Loucy (cell line): Measurements from ENCODE around the gene VAV1.
"Not testable (repeated sequence)": the region's sequence is repeated elsewhere in the genome, so short reads cannot be mapped to it uniquely, and the experiment has no call there.

Source experiments
- H2AFZ ChIP-seq: fragments of 200-600 bp; sonication (generic); 2 replicates; pipeline ENCODE4 v1.6.0; 2016; ENCODE audit warnings: antibody characterized with exemption, mild to moderate bottlenecking, low read length, moderate library complexity
- H3F3A ChIP-seq: fragments of 200-600 bp; 2 replicates; pipeline ENCODE4 v1.6.0; 2016; ENCODE audit warnings: antibody characterized with exemption, low read depth, mild to moderate bottlenecking
- H3K27me3 ChIP-seq: fragments of 200-600 bp; sonication (generic); 2 replicates; pipeline ENCODE4 v1.6.1; 2014; ENCODE audit warnings: low read length, mild to moderate bottlenecking; ENCODE audit not compliant: insufficient read depth, poor library complexity, severe bottlenecking
- H3K36me3 ChIP-seq: fragments of 200-600 bp; sonication (generic); 2 replicates; pipeline ENCODE4 v1.6.1; 2016; ENCODE audit warnings: low read length; ENCODE audit not compliant: insufficient read depth
- H3K4me1 ChIP-seq: fragments of 200-600 bp; sonication (generic); 2 replicates; pipeline ENCODE4 v1.5.1; 2014; ENCODE audit warnings: low read length, mild to moderate bottlenecking; ENCODE audit not compliant: insufficient read depth, poor library complexity, severe bottlenecking
- H3K4me2 ChIP-seq: fragments of 200-600 bp; sonication (generic); 2 replicates; pipeline ENCODE4 v1.6.0; 2014; ENCODE audit warnings: antibody characterized with exemption, low read length, low read depth, mild to moderate bottlenecking; ENCODE audit not compliant: poor library complexity, severe bottlenecking
- H3K4me3 ChIP-seq: fragments of 200-600 bp; sonication (generic); 2 replicates; pipeline ENCODE4 v1.5.1; 2014; ENCODE audit warnings: low read length, mild to moderate bottlenecking, mixed read lengths; ENCODE audit not compliant: poor library complexity, severe bottlenecking
- H3K79me2 ChIP-seq: fragments of 200-600 bp; sonication (generic); 2 replicates; pipeline ENCODE4 v1.6.1; 2014; ENCODE audit warnings: low read length; ENCODE audit not compliant: insufficient read depth
- H3K9ac ChIP-seq: fragments of 200-600 bp; sonication (generic); 2 replicates; pipeline ENCODE4 v1.6.0; 2014; ENCODE audit warnings: mild to moderate bottlenecking, low read depth, low read length, moderate library complexity; ENCODE audit not compliant: poor library complexity, severe bottlenecking
- H3K9me2 ChIP-seq: fragments of 200-600 bp; sonication (generic); replicated peaks from 2 replicates; pipeline ENCODE4 v1.6.1; 2016; ENCODE audit warnings: low read depth, low read length, mixed read lengths
- H3K9me3 ChIP-seq: fragments of 200-600 bp; sonication (generic); 2 replicates; pipeline ENCODE4 v1.6.1; 2014; ENCODE audit warnings: mild to moderate bottlenecking, antibody characterized with exemption, low read length, low read depth; ENCODE audit not compliant: insufficient read depth
- H4K20me1 ChIP-seq: fragments of 200-600 bp; sonication (generic); 2 replicates; pipeline ENCODE4 v1.6.0; 2014; ENCODE audit warnings: antibody characterized with exemption, low read length, mild to moderate bottlenecking; ENCODE audit not compliant: insufficient read depth, poor library complexity, severe bottlenecking
- EZH2phosphoT487 ChIP-seq: fragments of 200-600 bp; IDR thresholded peaks from 2 replicates; pipeline ENCODE4 v1.6.1; 2018; ENCODE audit warnings: antibody characterized with exemption, mild to moderate bottlenecking, moderate library complexity, borderline replicate concordance
- TF ChIP-seq, protein P1 (sequence below): fragments of 200-600 bp; sonication (generic); conservative IDR thresholded peaks from 2 replicates; pipeline ENCODE4 v1.5.1; 2014; ENCODE audit warnings: mild to moderate bottlenecking, antibody characterized with exemption, low read length

The VAV1 gene

DNA sequence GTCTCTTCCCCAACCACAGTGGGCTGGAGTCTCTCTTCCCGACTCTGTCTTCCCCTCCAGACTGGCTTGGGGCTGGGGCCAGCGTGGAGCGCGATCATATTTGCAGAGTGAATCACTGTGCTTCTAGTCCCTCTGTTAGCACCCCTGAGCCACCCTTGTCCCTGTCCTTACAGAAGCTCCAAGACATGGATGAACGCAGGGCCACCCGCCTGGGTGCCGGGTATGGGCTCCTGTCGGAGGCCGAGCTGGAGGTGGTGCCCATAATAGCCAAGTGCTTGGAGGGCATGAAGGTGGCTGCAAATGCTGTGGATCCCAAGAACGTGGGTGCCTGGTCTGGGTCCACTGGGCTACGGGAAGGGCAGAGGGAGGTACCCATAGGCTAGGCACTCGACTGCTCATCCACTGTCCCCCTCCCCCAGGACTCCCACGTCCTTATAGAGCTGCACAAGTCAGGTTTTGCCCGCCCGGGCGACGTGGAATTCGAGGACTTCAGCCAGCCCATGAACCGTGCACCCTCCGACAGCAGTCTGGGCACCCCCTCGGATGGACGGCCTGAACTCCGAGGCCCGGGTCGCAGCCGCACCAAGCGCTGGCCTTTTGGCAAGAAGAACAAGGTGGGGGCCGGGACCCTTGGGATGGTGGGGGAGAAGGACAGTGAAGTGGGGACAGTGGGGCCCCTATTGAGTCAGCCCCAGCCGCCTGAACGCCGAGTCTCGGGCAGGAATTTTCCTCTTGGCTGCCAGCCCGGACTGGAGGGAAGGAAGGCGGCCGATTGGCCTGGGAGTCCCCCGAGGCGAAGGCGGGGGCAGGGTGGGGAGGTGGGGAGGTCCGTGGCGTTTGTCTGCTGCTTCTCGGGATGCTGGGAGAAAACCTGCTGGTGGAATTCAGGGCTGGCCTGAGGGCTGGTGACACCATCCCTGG is 27.9 kb upstream of the VAV1 start:
- H3K79me2 ChIP-seq: no peaks in the 10 kb centered on the region
- H3K4me1 ChIP-seq: peaks cover 13% of the 10 kb centered on the region
- H3K9me2 ChIP-seq: no peaks in the 10 kb centered on the region
- H3F3A ChIP-seq: no peaks in the 10 kb centered on the region
- H3K36me3 ChIP-seq: no peaks in the 10 kb centered on the region
- no peak overlapping the region for H3K4me3 ChIP-seq
- H3K9me3 ChIP-seq: no peaks in the 10 kb centered on the region
- H3K4me2 ChIP-seq: no peak overlapping the region
- H3K9ac ChIP-seq: no peak overlapping the region
- no peaks in the 10 kb centered on the region for H4K20me1 ChIP-seq
- TF ChIP-seq, protein P1, sequence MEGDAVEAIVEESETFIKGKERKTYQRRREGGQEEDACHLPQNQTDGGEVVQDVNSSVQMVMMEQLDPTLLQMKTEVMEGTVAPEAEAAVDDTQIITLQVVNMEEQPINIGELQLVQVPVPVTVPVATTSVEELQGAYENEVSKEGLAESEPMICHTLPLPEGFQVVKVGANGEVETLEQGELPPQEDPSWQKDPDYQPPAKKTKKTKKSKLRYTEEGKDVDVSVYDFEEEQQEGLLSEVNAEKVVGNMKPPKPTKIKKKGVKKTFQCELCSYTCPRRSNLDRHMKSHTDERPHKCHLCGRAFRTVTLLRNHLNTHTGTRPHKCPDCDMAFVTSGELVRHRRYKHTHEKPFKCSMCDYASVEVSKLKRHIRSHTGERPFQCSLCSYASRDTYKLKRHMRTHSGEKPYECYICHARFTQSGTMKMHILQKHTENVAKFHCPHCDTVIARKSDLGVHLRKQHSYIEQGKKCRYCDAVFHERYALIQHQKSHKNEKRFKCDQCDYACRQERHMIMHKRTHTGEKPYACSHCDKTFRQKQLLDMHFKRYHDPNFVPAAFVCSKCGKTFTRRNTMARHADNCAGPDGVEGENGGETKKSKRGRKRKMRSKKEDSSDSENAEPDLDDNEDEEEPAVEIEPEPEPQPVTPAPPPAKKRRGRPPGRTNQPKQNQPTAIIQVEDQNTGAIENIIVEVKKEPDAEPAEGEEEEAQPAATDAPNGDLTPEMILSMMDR: no peak
- no peak for TF ChIP-seq EZH2phosphoT487
- H3K27me3 ChIP-seq: no peaks in the 10 kb centered on the region
- H2AFZ ChIP-seq: no peak overlapping the region

DNA sequence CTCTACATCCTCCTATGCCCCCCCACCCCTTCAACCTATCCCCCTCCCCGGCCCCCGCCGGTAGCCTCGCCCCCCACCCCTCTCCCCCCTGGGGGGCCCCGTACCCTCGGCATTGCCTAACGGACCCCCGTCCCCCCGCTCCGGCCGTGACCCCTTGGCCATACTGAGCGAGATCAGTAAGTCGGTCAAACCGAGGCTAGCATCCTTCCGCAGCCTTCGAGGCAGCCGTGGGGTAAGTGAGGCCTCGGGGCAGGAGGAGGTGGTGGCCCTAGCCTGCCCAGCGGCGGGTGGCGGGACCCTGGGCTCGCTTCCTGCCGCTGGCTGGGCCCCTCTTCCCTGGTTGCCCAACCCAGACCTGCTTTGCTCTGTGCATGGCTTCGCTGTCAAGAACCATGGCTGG is 26.5 kb upstream of the VAV1 start:
- Histone ChIP-seq H4K20me1 (no peaks in the 10 kb centered on the region), H3K9ac (no peak overlapping the region), H3K27me3 (no peaks in the 10 kb centered on the region), H3K4me2 (no peak overlapping the region), H3K36me3 (no peaks in the 10 kb centered on the region), H2AFZ (no peak overlapping the region), H3F3A (no peaks in the 10 kb centered on the region), H3K9me3 (no peaks in the 10 kb centered on the region), H3K4me1 (peaks cover 7% of the 10 kb centered on the region), H3K79me2 (no peaks in the 10 kb centered on the region), H3K4me3 (no peak overlapping the region), H3K9me2 (no peaks in the 10 kb centered on the region)
- TF ChIP-seq EZH2phosphoT487: no peak
- TF ChIP-seq, protein P1: no peak

DNA sequence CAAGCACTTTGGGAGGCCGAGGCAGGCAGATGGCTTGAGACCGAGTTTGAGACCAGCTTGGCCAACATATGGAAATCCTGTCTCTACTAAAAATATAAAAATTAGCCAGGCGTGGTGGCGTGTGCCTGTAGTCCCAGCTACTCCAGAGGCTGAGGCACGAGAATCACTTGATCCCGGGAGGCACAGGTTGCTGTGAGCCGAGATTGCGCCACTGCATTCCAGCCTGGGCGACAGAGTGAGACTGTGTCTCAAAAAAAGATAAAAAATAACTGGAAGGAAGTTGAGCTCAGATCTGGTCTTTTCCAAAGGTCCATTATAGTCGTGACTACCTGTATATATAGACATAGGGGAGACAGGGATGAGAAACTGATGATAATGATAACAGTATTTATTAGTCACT is 24.0 kb upstream of the VAV1 start:
- not testable (repeated sequence) for H4K20me1 ChIP-seq, H3K9me3 ChIP-seq, H2AFZ ChIP-seq, H3K9ac ChIP-seq, H3K4me3 ChIP-seq, H3K27me3 ChIP-seq, H3K4me1 ChIP-seq, H3K36me3 ChIP-seq, H3K79me2 ChIP-seq, H3K9me2 ChIP-seq, H3K4me2 ChIP-seq, H3F3A ChIP-seq

DNA sequence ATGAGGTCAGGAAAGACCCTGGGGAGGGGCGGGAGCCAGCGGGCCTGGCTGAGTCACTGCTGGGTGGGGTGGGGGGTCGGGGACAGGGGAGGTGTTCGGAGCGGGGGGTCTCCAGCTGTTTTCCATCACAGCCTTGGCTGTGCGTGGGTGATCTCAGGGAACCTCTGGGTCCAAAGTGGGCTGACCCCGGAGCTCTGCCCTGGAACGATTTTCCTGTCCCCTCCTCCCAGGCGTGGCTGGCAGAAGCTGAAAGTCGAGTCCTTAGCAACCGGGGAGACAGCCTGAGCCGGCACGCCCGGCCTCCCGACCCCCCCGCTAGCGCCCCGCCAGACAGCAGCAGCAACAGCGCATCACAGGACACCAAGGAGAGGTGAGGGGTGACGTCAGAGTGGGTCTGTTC is 22.4 kb upstream of the VAV1 start:
- no peaks in the 10 kb centered on the region for H3K9me2 ChIP-seq
- H4K20me1 ChIP-seq: no peaks in the 10 kb centered on the region
- no peaks in the 10 kb centered on the region for H3K9me3 ChIP-seq
- no peaks in the 10 kb centered on the region for H3K4me1 ChIP-seq
- no peaks in the 10 kb centered on the region for H3K36me3 ChIP-seq
- H3K4me3 ChIP-seq: no peak overlapping the region
- H3K9ac ChIP-seq: no peak overlapping the region
- no peaks in the 10 kb centered on the region for H3K79me2 ChIP-seq
- no peak overlapping the region for H3K4me2 ChIP-seq
- no peak overlapping the region for H2AFZ ChIP-seq
- H3K27me3 ChIP-seq: no peaks in the 10 kb centered on the region
- no peaks in the 10 kb centered on the region for H3F3A ChIP-seq
- TF ChIP-seq EZH2phosphoT487: no peak
- TF ChIP-seq, protein P1: no peak
